Measurements from ENCODE around the gene HHIPL1. TPM values are rescaled to one million over a fixed set of nuclear protein-coding genes. Genes with fewer than 3 reads are reported as not detected.

The HHIPL1 gene
- polyA plus RNA-seq, 3 donors: 1.3 to 1.5 (median 1.3) TPM

DNA sequence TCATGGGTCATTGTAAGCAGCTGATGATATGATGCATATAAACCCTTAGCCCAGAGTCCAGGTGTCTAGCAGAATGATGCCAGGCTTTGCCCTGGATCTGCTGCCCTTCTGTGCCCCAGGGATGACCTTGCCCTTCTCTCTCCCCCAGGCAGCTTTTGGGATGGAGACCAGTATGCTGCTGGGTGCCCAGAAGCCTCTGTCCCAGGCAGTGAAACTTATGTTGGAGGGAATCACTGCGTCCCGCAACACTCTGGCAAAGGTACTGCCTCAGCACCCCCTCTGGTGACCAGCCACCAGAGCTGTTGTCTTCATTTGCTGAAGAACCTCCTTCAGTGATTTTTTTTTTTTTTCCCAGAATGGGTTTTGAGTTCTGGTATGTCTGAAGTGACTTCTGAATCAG lies 62.5 kb downstream of the HHIPL1 start:
- no peak for DNase-seq (ENCODE audit: low read depth in 3 of 3, low spot score in 2 of 3)

DNA sequence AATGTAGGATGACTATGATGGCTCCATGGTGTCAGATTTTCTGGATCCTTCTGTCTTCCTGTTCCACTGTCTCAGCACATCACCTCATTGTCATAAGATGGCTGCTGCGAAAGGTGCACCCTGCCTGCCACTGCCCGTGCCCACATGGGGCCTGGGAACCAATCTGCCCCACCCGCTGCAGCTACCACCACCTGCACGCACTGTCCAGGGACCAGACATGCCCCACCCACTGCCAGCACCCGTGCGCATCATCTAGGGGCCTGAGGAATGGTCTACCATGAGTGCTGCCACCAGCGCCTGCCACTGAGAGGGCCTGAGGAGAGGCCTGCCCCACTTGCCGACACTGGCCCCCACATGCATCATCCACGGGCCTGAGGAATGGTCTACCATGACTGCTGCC lies 63.0 kb downstream of the HHIPL1 start:
- DNase-seq (ENCODE audit: low read depth in 3 of 3, low spot score in 2 of 3): no peak

GRCh38 chr14:99708449-99708848 lies 63.5 kb downstream of the HHIPL1 start:
- no peak for DNase-seq (ENCODE audit: low read depth in 3 of 3, low spot score in 2 of 3)

DNA sequence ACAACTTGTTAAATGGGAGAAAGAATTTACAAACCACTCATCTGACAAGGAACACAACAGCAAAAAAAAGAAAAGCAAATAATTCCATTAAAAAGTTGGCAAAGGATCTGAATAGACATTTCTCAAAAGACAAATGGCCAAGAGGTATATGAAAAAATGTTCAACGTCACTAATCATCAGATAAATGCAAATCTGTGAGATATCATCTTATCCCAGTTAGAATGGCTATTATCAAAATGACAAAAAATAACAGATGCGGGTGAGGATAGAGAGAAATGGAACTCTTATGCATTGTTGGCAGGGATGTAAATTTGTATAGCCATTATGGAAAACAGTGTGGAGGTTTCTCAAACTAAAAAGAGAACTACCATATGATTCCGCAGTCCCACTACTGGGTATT lies 69.0 kb downstream of the HHIPL1 start:
- no peak for DNase-seq (ENCODE audit: low read depth in 3 of 3, low spot score in 2 of 3)

GRCh38 chr14:99715266-99716000 lies 70.5 kb downstream of the HHIPL1 start:
- no peak for DNase-seq (ENCODE audit: low read depth in 3 of 3, low spot score in 2 of 3)

DNA sequence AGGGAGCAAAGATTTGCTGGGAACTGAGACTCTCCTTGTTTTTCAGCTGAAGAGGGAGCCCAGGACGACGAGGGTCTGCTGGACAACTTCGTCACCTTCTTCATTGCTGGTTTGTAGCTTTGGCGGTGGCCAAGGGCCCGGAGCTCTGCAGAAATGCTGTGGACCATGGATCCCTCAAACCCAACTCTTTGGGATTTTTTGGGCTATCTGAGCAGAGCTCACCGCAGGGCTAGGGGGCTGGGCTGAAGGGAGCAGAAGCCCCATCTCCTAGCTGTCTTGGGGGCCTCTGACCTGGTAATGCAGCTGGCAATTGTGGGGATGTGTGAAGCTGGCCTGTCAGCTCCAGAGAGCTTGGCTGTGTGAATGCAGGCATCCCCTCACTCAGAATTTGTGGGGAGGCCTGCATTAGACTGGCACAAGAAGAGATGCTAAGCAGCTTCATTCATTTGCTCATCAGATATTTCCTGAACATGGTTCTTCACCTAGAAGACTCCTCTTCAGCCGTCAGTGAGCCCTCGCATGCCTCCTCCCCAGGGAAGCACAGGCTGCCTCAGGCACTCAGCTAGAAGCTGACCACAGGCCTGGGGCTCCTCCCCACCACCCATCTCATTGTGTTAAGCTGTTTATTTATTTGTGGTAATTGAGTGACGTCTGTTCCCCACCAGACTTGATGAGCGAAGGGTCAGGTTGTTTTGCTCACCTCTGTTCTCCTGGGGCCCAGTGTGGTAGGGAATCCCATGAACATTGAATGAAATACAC lies 71.3 kb downstream of the HHIPL1 start:
- no peak for DNase-seq (ENCODE audit: low read depth in 3 of 3, low spot score in 2 of 3)

DNA sequence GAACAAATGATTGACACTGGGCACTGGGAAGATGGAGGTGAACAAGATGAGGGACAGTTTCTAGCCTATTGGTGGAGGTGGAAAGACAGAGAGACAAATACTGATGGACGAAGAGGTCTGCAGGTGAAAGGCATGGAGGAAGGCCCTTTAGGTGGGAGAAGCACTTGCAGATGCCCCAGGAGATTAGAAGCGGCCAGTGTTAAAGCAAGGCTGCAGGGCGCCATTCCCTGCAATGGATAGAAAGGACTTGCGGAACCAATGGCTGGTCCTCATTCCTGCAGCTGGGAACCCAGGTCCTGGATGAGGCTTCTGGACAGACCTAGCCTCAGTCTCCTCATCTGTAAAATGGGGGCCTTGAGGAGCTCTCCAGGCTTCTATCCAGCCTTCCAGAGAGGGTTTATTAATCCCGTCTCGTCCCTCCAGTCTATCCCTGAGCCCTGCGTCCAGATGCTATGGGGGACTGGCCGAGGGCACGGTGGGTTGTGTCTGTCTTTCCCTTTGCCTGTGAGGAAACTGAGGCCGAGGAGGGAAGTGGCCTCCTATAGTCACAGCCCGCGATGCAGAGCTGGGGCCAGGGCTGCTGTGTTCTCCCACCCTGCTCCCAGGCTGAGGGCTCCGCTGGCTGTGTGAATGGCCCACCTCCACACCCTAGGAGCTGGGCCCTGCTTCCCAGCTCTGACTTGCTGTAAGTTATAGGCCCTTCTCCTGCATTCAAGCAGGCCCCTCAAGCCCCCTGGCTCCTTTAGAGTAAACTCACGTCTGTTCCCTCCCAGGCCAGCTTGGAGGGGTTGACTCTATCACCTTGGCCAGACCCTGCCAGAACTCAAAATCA lies 72.1 kb downstream of the HHIPL1 start:
- no peak for DNase-seq (ENCODE audit: low read depth in 3 of 3, low spot score in 2 of 3)

DNA sequence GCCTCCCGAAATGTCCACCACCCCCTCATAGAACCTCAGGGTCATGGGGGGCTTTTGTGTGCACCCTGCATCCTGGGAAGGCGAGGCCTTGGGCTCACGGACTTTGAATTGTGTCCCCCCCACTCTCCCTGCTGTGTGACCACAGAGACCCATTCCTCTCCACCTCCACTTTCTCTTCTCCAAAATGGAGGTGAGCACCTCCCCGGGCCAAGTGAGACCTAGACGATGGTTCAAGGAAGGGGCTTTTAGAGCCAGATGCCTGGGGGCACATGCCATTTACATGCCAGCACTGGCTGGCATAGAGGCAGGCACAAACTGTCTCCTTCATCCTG lies 72.7 kb downstream of the HHIPL1 start:
- DNase-seq (ENCODE audit: low read depth in 3 of 3, low spot score in 2 of 3): no peak

GRCh38 chr14:99718031-99718810 lies 73.3 kb downstream of the HHIPL1 start:
- DNase-seq (ENCODE audit: low read depth in 3 of 3, low spot score in 2 of 3): no peak

GRCh38 chr14:99718811-99719192 lies 73.9 kb downstream of the HHIPL1 start:
- DNase-seq (ENCODE audit: low read depth in 3 of 3, low spot score in 2 of 3): no peak

DNA sequence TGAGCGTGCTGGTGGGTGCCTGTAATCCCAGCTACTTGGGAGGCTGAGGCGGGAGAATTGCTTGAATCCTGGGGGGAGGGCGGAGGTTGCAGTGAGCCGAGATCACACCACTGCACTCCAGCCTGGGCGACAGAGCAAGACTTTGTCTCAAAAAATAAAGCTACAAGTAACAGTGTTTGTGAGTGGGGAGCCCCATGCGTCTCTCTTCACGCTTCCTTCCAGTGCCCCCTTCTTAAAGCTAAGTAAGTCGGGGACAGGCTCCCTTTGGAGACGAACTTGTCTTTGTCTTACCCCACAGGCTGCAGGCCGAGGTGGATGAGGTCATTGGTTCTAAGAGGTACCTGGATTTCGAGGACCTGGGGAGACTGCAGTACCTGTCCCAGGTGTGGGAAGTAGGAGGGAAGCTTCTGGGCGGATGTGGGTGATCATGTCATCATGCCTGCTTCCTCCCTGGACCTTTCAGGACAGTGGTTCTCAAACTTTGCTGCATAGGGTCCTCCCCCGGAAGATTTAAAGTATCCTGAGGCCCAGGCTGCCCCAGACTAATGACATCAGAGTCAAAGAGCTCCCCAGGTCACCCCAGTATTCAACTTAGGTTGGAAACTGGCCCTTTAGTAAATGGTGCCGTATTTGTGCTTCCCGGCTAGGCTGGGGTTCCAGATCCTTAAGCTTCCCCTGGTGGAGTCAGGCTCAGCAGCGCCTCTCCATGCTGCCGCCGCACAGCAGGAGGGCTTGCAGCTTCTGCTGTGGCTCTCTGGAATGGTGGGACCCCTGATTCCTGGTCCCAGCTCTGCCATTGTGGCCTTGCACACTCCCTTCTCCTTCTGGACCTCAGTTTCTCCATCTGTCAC lies 76.2 kb downstream of the HHIPL1 start:
- no peak for DNase-seq (ENCODE audit: low read depth in 3 of 3, low spot score in 2 of 3)

DNA sequence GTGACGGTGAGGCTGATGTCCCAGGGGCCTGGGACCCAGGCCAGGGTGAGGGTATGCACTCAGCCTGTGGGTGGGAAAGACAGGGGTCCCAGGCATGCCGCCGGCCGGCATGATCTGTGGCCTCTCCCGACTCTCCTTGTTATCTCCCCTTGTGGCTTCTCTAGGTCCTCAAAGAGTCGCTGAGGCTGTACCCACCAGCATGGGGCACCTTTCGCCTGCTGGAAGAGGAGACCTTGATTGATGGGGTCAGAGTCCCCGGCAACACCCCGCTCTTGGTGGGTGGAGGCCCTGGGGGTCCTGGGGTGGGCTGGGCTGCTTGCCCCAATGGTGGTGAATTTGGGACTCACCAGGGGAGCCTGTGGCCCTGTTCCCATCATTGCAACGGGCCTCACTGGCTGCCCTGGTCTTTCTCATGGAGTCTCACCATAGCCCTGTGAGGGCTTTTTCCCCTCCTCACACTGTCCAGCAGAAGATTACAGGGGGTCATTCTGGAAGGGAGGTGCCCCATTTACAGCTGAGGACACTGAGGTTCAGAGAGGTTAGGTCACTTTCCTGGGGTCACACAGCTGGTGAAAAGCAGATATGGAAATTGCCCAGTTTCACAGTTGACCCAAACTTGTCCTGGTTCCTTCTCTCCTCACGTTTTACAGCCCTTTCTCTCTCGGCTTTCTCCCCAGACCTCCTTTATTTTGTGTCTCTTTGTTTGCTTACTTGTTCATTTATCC lies 77.0 kb downstream of the HHIPL1 start:
- no peak for DNase-seq (ENCODE audit: low read depth in 3 of 3, low spot score in 2 of 3)

- DNase-seq (ENCODE audit: low read depth in 3 of 3, low spot score in 2 of 3): no peak
Measured at GRCh38 chr14:99722741-99723140, 77.8 kb downstream of the HHIPL1 start.

DNA sequence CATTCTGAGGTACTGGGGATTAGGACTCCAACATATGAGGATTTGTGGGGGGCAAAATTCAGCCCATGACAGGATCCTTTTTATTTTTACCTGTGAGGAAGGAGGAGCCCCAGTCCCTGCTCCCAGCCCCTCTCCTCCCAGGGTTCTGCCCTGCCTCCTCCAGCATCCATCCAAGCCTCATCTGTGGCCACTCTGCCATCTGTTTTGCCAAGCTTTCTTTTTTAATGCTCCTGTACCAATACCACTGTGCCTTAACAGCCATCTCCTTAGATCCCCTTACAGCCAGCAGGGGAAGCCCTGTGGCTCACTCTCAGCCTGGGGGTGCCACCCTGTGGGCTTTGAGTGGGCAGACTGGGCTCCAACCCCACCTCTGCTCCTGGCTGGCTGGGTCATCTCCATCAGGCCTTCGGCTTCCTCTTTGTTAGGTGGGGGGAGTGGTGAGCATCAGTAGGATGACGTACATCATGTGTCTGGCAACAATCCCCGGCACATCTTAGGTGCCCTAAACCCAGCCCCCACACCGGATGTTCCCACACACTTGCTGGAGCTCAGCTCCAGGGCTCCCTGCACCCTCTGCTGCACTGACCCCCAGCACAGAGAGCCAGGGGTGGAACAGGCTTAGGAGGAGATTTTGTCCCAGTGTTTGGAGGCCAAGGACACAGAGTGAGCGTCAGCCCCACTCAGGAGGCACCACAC lies 79.4 kb downstream of the HHIPL1 start:
- no peak for DNase-seq (ENCODE audit: low read depth in 3 of 3, low spot score in 2 of 3)

DNA sequence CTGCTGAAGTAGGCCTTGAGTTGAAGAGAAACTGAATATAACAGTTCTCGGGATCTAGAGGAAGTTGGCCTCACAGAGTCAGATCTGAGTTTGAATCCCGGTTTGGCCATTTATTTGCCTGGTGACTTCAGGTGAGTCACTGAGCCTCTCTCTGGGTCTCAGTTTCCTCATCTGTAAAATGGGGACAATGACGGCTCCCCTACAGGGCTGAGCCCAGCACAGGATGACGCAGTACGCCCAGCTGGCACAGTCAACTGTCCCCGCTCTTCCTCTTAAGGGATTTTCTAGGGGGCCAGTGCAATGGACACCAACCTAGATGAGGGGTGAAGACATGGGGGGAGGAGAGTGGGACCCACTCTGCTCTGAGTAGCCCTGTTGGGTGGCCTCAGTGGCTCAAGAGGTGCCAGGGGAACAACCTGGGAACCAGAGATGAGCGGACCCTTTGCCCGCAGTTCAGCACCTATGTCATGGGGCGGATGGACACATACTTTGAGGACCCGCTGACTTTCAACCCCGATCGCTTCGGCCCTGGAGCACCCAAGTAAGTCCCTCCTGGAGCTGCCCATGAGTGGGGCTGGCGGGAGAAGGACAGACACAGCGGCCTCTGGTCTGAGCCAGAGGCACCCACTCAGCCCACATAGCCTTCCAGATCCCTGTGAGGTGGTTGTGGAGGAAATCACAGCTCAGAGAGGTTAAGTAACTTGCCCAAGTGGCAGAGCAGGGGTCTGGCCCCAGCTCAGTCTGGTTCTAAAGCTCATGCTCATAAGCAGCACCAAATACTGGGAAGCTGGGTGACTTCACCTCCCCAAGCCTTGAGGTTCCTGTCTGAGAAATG lies 80.2 kb downstream of the HHIPL1 start:
- no peak for DNase-seq (ENCODE audit: low read depth in 3 of 3, low spot score in 2 of 3)

DNA sequence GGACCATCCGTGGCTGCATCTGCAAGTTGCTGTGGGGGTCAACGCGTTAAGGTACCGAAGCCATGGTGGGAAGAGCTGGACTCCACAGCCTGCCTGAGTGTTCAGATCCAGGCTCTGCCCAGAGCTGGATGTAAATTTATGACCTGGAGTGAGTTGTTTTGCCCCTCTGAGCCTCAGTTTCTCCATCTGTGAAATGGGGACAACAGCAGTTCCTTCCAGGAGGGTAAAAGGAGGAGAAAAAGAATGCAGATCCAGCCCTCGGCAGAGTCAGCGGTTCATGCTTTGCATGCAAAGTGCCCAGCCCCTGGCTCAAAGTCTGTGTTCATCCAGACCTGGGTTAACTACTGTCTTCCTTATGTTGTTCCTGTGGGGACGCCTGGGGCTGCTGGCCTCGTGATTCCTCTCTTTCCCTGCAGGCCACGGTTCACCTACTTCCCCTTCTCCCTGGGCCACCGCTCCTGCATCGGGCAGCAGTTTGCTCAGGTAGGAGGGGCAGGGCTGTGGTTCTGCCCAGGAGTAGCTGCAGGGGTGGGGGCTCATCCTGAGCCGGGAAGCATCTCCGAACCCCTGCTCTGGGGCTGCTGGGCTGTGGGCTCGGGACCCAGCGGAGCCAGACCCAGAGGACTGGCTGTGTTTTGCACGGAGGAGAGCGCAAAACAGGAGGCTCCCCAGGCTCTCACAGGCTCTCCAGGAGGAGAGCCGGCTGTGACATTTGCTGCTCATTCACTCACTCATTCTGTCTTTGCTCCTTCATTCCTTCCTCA lies 81.0 kb downstream of the HHIPL1 start:
- DNase-seq (ENCODE audit: low read depth in 3 of 3, low spot score in 2 of 3): no peak

DNA sequence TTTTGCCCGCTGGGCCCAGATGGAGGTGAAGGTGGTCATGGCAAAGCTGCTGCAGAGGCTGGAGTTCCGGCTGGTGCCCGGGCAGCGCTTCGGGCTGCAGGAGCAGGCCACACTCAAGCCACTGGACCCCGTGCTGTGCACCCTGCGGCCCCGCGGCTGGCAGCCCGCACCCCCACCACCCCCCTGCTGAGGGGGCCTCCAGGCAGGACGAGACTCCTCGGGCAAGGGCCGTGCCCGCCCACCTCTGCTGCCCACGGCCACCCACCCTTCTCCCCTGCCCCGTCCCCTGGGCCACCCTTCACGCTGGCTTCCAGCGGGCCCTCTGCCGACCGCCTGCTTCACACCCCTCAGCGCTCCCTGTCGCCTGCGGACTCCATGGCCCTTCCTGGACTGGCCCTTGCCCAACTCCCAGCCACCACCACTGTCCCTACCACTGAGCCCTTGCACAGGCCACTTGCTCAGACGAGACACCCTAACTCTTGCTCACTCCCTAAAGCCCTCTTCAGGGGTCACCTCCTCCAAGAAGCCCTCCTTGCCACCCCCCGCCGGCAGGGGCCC lies 81.7 kb downstream of the HHIPL1 start:
- DNase-seq (ENCODE audit: low read depth in 3 of 3, low spot score in 2 of 3): no peak
